HG02970 (cell line): ENCODE results near the gene PALLD.

Experiments used
- ATAC-seq: cut with Tn5 transposase; IDR thresholded peaks from one replicate; pipeline ENCODE4 v1.9.1; 2021; ENCODE audit warnings: mild to moderate bottlenecking, moderate library complexity, moderate number of reproducible peaks; ENCODE audit not compliant: unreplicated experiment, low FRiP score

Gene PALLD

DNA sequence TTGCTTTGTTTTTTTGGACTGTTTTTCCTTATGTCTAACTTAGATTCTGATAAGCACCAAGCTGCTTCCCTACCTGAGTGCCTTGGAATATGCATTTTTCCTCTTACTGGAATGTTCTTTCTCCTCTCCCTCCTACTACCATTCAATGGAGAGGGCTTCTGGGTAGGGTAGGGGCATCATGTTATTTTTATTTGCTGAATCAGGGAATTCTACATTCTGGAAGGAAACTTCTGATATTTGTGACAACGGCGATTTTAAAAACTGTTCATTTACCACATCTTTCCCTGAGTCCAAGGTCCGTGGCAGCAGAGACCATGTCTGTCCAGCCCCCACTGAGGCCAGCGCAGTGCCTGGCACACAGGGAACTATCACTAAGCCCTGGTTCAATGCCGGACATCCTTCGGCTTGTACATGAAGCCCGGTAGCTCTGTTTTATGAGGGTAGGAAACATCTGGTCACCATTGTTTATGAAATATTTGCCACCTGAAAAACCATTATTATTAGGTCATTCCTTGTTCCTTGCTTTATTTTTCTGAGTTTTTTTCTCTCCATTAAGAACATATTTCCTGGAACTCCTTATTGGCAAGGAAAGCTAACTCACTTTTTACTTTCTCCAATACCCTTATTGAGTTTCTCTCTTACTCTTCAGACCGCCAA is 57.0 kb downstream of the PALLD start:
- no peak for ATAC-seq

DNA sequence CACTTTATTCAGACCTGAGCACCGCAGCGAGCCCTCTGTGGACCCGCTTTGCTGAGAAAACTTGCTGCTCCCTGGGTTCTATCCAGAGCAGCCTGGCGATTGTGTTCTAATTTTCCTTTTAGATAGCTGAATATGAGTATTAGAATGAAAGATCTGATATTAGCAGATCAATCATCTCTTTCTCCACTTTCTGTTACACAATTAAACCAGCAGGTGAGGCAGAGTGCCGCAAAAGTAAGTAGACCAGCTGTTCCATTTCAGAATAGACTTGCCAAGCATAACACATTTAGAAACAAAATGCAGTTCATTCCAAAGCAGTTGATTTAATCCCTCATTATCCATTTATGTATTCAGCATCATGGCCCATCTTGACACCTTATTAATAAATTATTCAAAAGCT is 58.6 kb downstream of the PALLD start:
- no peak for ATAC-seq

DNA sequence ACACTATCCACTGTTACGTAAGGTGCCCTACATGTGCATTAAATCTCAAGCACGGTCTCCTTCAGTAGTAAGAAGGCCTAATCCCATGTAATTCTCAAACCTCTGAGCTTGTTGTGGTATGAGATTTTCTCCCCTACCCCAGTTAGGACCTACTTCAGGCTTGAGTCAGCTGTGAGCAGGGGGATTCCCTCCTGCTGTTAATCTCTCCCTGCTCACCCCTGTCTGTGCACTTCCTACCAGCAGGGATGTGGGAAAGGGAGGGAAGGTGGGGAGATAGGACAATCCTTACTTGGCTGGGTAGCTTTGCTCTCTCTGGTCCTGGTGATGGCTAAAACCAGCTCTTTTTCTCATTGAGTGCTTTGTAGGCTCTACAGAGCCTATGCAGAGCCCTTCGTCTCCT is 60.8 kb downstream of the PALLD start:
- ATAC-seq: no peak

DNA sequence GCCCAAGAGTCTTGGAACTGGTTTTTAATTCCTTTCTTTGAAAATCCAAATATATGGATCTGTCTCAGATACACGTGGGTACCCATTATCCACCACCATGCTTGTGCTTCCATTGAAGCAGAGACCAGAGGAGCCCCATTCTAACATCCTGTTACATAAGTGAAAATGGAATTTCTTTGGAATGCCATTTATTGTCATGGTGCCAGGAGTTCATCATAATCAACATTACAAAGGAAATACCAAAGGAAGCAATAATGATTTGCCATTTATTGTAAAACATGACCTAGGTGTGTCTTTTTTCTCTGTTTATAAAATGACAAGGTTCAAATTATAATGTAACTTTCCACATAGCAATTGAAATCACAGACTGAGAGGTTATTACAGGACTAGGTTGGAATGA is 61.7 kb downstream of the PALLD start:
- ATAC-seq: no peak

DNA sequence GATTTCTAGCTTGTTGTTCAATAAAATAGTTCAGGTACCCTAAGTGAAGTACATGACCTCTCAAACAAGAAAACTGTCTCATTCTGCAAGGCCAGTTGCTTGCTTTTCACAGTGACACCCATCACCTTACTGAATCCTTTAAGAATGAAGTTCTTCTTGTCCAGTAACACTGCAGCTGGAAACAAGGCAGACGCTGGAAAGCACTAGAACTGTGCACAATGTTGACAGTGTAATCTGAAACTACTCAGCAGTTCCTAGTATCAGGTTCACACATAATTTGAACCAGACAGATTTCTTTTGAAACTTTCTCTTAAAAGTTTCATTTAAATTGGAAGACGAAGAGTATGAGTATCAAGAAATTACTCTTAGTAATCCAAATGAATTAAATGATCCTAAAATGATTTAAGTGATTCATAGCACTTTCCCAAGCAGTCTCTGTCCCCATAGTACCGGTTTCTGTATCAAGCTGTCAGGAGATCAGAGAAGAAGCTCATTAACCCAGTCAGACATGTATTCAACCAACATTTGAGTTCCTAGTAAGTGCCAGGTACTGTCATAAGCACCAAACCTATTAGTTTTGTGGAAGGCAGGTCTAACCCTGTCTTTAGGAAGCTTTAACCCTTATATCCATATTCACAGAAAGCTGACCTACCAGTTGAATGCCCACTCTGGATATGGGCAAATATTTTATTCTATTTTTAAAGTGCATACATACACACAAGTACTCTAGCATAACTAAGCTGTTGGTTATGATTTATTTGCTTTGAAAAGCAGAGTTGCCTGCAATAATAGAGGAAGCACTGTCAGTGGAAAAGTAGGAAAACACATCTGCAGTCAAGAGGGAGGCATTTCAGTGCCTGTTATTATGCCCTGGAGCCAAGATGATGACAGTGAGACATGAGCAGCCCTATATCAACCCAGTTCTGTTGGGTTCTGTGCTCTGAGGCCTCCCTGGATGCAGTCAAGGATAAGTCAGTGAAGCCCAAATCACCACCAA is 63.6 kb downstream of the PALLD start:
- ATAC-seq: no peak

DNA sequence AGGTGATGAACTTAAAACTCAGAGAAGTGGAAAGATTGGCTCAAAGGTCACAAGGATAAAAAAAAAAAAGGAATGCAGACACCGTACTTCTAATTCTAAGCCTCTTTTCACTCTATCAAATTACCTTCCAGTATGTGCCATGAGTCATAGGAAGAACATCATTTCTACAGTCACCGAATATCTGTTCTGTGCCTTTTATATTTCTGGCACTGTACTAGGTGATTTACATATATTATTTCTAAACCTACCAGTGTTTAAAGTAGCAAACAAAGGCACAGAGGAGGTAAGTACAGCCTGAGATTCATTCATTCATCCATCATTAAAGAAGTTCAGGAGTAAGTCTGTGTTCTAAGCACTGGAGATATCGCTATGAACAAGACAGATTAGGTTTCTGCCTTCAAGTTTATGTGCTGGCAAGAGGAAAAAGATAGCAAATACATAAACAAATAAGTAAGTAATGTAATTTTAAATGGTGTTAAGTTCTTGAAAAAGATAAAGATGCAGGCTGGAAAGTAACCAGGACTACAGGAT is 65.3 kb downstream of the PALLD start:
- ATAC-seq: no peak

DNA sequence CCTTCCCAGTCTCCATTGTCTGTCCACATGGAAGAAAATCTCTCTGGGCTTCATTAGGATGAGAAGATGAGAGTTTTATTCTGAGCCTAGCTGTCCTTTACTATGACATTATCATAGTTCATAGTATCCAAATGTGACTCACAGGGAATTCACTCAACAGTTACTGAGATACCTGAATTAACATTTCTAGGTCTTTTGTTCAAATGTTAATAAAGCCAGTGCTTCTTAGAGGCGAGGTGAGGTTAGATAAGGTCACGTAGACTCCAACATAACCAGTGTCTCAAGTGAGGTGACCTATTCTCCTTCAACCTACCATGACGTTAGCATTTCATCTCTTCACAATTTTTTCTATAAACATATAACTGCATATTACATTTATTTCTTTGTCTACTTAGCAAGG is 67.2 kb downstream of the PALLD start:
- no peak for ATAC-seq

DNA sequence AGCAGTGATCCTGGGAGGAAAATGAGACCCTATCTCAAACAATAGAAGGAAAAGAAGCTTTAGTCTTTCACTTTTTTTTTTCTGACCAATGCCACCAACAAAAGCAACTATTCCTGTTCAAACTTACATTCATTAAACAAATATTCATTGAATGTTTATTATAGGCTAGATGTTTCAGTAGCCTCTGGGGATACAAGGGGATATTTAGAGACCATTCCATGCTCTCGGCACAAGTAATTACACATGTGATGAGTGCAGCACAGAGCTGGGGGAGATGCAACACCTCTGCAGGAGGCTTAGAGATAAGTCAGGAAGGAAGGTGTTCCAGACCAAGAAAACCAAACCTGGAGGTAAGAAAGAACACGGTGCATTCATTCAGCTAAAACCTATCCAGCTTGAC is 68.3 kb downstream of the PALLD start:
- ATAC-seq: no peak

DNA sequence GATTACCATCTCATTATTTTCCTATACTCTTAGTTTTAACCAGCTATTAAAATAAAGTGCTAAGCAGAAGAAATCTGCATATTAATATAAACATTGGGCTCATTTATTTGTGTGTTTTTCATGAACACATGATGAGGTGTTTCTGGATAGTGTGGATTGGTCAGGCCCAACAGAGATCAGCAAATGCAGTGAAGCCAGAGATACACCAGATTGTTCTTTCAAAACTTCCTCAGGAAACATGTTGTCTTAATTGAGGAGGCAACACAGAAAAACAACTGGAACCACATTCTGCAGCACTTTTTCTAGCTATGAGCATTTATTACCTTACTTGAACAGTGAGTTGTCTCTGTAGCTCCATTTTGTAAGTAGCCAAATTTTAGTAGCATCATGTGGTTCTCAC is 69.9 kb downstream of the PALLD start:
- ATAC-seq: no peak

DNA sequence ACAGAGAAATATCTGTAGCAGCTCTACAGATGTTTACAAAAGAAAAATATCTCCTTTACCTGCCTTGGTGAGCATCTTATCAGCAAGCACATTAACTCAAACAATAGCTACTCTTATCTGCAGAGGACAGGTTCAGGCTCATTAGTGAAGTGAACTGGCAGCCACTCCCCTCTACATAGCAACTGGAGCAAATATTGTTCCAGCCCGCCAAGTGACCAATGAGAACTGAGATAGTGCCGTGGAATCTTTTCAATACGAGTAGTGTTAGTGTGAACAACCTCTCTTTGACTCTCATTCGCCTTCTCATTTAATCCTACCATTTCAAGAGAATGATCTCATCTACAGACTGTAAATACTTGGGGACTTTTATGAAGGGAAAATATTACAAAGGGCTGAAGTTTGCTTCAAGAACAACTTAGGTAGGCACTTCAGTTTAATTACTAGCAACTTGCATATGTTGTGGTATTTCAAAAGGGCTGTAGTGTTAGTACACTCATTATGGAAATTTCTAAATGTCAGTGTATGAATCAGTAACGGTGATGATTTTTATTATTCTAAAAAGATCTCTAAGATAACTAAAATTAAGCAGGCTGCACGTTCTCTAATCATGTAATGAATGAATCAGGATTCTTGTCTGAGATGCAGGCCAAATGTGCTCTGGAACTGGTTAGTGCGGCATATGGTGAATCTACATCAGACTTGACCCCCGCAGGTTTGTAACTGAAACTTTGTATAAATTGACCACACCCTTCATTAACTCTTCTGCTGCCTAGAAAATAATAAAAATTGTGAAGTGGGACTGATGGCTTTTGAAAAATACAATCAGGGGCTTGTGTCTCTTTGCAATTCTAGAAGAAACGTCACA is 72.4 kb downstream of the PALLD start:
- no peak for ATAC-seq

DNA sequence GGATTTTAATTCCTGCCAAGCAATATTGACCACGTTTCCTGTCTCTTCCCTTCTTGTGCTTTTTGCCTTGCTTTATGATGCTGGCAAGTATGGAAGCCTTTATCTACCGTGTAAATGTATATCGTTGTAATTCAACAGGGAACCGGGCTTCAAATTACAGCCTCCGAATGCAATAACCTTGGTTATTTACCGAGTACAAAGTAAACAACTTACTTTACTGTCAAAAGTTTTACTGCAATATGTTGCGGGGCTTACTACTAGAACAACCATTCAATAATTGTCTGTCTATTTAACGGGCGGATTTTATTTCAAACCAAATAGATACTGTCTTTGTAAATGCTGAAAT is 73.1 kb downstream of the PALLD start:
- ATAC-seq: no peak

DNA sequence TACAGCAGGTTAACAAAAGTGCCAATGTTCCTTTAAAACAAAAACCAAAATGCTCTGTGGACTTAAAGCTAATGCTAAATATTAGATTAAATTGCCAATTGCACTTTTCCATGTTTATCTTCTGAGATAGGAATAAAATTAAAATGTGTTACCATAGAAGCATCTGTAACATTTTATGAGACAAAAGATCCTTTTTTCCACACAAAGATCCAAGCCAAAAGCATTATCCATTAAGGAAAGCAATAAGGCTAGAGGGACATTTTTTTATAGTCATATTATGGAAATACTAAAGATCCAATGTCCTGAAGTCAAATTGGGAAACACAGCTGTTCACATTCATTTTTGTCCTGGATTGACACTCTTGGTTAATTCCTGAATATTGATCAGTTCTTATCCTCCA is 73.6 kb downstream of the PALLD start:
- ATAC-seq: no peak

DNA sequence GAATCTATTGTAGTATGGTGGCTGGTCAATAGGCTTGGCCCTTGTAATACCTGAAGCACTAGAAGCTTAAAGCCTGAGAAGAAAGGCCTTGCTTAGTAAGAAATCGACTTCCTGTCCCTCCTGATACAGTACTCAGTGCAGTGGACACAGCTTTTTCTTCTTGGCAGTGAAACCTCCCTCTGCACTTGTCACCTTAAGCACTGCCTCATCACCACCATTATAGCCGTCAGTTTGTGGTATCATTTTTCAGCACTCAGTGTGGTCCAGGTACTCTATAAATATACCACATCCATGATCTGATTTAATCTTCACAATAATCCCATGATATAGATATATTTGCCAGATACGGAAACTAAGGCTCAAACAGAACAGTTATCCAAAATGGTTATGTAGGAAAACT is 75.2 kb downstream of the PALLD start:
- no peak for ATAC-seq

DNA sequence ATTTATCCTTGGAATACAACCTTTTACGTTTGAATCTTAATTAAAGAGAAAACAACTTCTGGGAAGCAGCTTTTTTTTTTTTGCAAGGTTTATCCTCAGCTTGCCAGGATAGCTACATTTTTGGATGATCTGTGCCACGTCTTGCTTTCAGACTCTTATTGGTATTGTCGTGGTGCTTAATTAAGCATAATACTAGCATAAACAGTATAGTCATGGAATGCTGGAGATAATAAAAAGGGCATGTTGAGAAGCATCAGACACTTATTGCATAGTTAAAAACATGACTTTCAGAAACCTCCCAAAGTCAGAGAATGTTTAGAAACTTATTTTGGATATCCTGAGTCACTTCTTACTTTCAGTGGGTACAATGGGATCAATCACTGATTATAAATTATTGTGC is 77.0 kb downstream of the PALLD start:
- no peak for ATAC-seq

DNA sequence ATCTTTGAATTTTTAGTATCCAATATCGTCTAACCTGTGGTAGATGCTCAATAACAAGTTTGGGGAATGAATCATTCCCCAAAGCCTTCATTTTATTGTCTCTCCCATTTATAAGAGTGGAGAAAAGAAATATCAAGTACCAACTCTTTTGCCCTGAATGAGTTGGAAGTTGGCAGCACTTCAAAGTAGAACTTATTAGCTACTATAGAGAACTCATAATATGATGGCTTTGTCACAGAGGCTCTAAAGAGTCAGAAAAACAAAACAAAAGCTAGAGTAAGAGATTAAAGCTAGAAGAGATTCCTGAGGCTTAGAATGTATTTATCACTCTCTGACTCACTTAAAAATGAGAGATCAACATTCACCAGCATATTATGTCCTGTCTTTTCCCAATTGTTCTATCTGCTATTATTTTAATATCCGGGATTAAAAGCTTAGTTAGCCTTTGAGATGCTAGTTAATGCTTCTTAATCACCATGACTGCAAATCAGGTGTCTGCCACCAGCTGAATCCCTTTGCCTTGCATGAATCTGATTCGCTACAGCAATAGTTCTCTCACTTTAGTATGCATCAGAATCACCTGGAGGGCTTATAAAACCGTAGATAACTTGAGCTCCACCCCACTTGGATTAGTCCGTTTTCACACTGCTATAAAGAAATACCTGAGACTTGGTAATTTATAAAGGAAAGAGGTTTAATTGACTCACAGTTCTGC is 77.9 kb downstream of the PALLD start:
- no peak for ATAC-seq

DNA sequence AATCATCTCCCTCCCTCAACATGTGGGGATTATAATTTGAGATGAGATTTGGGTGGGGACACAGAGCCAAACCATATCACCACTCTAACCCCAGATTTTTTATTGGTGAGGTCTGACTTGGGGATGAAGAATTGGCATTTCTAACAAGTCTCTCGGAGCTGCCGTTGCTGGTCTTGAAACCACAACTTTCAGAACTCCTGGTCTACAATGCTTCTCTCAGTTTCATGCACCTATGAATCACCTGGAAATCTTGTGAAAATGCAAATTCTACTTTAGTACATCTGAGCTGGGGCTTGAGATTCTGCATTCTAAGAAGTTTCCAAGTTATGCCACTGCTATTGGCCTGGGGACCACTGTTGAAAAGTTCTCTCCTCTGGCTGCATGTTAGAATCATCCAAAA is 78.6 kb downstream of the PALLD start:
- no peak for ATAC-seq

DNA sequence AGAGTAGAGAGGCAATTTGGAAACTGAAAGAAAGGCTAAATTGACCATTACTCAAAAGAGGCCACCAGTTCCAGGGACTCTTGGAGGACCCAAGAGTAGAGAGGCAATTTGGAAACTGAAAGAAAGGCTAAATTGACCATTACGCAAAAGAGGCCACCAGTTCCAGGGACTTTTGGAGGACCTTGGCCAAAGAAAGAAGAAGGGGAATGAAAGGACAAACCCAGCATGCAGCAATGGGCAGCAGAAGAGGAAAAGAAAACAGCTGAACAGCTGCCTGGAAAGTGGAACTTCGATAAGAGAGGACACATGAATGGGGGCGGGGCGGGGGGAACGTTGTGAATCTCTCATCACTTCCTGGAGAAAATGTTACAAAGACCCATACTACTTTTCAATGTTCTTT is 80.8 kb downstream of the PALLD start:
- no peak for ATAC-seq

DNA sequence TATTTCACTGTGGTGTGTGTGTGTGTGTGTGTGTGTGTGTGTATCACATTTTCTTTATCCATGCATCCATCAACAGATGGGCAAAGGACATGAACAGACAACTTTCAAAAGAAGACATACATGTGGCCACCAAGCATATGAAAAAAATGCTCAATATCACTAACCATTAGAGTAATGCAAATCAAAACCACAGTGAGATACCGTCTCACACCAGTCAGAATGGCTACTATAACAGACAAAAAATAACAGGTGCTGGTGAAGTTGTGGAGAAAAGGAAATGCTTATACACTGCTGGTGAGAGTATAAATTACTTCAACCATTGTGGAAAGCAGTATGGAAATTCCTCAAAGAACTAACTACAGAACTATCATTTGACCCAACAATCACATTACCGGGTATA is 83.4 kb downstream of the PALLD start:
- ATAC-seq: no peak

DNA sequence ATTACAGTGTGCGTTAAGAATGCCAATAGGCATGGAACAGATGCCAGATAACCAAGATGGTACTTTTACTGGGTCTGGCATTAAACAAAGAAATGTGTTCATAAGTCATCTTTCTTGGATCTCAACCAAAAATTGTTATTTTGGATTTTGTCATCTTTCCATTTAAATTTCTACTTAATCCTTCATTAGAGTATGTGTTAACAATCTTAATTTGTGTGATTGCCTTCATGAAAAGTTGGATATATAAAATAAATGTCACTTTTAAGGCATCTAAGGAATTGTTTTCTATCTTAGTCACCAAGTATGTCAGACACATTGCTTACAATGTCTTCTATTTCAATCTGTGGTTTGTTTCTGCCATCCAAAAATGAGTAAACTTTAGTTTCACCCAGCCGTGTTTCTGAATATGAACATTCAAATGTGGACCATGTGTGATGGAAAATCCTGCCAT is 87.5 kb downstream of the PALLD start:
- ATAC-seq: no peak
